ENCODE results near the gene CDK9.
"Not testable (repeated sequence)": the region's sequence is repeated elsewhere in the genome, so short reads cannot be mapped to it uniquely, and the experiment has no call there.

Gene CDK9

GRCh38 chr9:127754099-127755060 is 31.5 kb upstream of the CDK9 start:
- in situ Hi-C loops (cut with MboI; ENCODE audit: low sequenced_read_pairs, unreplicated experiment): no loop called here
- TF ChIP-seq CTCF (IDR thresholded peaks at IDR 0.05; ENCODE audit: borderline replicate concordance, control extremely low read depth, extremely low read depth, insufficient read depth, missing control alignments): no peak
- DNase-seq (ENCODE audit: low spot score): no peak

GRCh38 chr9:127755061-127756060 is 30.5 kb upstream of the CDK9 start:
- TF ChIP-seq CTCF (IDR thresholded peaks at IDR 0.05; ENCODE audit: borderline replicate concordance, control extremely low read depth, extremely low read depth, insufficient read depth, missing control alignments): no peak
- DNase-seq (ENCODE audit: low spot score): no peak
- in situ Hi-C loops (cut with MboI; ENCODE audit: low sequenced_read_pairs, unreplicated experiment): no loop called here

GRCh38 chr9:127756233-127756632 is 29.6 kb upstream of the CDK9 start:
- in situ Hi-C loops (cut with MboI; ENCODE audit: low sequenced_read_pairs, unreplicated experiment): no loop called here
- no peak for TF ChIP-seq CTCF (IDR thresholded peaks at IDR 0.05; ENCODE audit: borderline replicate concordance, control extremely low read depth, extremely low read depth, insufficient read depth, missing control alignments)
- no peak for DNase-seq (ENCODE audit: low spot score)

GRCh38 chr9:127756776-127757175 is 29.1 kb upstream of the CDK9 start:
- DNase-seq (ENCODE audit: low spot score); in situ Hi-C loops (cut with MboI; ENCODE audit: low sequenced_read_pairs, unreplicated experiment): not testable (repeated sequence)

GRCh38 chr9:127758843-127759242 is 27.0 kb upstream of the CDK9 start:
- DNase-seq (ENCODE audit: low spot score): no peak
- TF ChIP-seq CTCF (IDR thresholded peaks at IDR 0.05; ENCODE audit: borderline replicate concordance, control extremely low read depth, extremely low read depth, insufficient read depth, missing control alignments): no peak
- in situ Hi-C loops (cut with MboI; ENCODE audit: low sequenced_read_pairs, unreplicated experiment): no loop called here

GRCh38 chr9:127761061-127761460 is 24.8 kb upstream of the CDK9 start:
- DNase-seq (ENCODE audit: low spot score): no peak
- in situ Hi-C loops (cut with MboI; ENCODE audit: low sequenced_read_pairs, unreplicated experiment): no loop called here
- TF ChIP-seq CTCF (IDR thresholded peaks at IDR 0.05; ENCODE audit: borderline replicate concordance, control extremely low read depth, extremely low read depth, insufficient read depth, missing control alignments): no peak

Measured in GM13976 (cell line).